LNCaP clone FGC (cell line): ENCODE measurements around the gene RIT2.

ENCODE experiments used
- DNase-seq: peaks from one replicate; pipeline ENCODE4 v3.0.0-alpha.2; 2011; ENCODE audit warnings: low read depth
- H3K4me3 ChIP-seq: 2 replicates; pipeline ENCODE4 v1.5.1; 2011; ENCODE audit warnings: mild to moderate bottlenecking, low read depth, low read length, control low read depth
- TF ChIP-seq, protein P1 (sequence below): IDR thresholded peaks from 2 replicates; pipeline ENCODE4 v1.5.1; 2012; ENCODE audit warnings: mild to moderate bottlenecking; ENCODE audit not compliant: control insufficient read depth, insufficient read depth; ENCODE audit errors: extremely low read depth

The RIT2 gene

DNA sequence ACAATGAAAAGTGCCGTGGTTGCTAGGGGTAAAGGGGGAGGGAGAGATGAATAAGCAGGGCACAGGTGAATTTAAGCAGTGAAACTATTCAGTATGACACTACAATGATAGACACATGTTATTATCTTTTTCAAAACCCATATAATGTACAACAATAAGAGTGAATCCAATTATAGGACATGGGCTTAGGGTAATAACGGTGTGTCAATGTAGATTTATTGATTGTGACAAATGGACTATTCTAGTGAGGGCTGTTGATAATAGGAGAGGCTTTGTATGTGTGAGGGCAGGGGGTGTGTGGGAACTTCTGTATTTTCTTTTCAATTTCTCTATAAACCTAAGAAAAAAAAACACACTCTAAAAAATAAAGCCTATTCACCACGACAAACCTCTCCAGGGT lies 223.8 kb downstream of the RIT2 start:
- TF ChIP-seq, protein P1, sequence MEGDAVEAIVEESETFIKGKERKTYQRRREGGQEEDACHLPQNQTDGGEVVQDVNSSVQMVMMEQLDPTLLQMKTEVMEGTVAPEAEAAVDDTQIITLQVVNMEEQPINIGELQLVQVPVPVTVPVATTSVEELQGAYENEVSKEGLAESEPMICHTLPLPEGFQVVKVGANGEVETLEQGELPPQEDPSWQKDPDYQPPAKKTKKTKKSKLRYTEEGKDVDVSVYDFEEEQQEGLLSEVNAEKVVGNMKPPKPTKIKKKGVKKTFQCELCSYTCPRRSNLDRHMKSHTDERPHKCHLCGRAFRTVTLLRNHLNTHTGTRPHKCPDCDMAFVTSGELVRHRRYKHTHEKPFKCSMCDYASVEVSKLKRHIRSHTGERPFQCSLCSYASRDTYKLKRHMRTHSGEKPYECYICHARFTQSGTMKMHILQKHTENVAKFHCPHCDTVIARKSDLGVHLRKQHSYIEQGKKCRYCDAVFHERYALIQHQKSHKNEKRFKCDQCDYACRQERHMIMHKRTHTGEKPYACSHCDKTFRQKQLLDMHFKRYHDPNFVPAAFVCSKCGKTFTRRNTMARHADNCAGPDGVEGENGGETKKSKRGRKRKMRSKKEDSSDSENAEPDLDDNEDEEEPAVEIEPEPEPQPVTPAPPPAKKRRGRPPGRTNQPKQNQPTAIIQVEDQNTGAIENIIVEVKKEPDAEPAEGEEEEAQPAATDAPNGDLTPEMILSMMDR, result no peak
- no peak for DNase-seq
- no peak overlapping the region for H3K4me3 ChIP-seq

- H3K4me3 ChIP-seq, result no peak overlapping the region
- TF ChIP-seq, protein P1, result no peak
- no peak for DNase-seq
Observed at GRCh38 chr18:42883169-42883568, 232.3 kb downstream of the RIT2 start.

DNA sequence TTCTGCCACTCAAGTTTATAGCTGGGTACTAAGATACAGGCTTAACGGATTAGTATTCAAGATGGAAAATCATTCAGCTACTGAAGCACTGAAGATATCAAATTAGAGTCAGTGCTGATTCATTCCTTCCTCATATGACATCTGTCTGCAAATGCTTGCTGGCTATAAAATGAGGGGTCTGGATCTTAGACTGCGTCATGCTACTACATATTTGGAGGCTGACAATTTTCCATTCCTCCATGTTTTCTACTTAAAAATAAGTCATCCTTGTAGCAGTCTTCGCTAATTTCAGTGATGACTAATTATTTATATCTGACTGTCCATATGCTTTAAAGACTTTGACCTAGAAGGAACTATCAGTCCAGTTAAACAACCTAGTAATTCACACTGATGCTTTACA lies 233.4 kb downstream of the RIT2 start:
- no peak for DNase-seq
- TF ChIP-seq, protein P1, result no peak

GRCh38 chr18:42872838-42873237 lies 242.6 kb downstream of the RIT2 start:
- no peak for DNase-seq
- no peak overlapping the region for H3K4me3 ChIP-seq
- TF ChIP-seq, protein P1, result no peak

More for the DNA sequence above, 233.4 kb downstream of the RIT2 start:
- no peak overlapping the region for H3K4me3 ChIP-seq

DNA sequence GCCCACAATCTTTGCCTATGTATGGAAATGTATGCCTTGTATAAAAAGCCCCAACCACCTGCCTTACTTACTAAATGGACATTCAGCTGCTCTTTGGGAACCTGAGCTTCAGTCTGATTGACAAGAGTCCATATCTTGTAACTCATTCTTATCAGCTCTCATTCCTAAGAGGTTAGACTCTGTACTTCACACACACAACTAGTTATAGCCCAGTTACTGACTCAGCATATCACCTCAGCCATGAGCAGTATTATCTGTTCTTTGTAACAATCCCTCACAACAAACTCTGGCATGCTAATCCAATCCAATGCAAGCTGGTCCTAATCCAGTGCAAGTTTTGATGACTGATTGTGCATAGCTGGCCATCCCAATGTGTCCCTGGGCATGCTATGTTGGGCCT lies 250.6 kb downstream of the RIT2 start:
- no peak overlapping the region for H3K4me3 ChIP-seq
- TF ChIP-seq, protein P1, result no peak
- DNase-seq, result no peak

- no peak for DNase-seq
- TF ChIP-seq, protein P1, result no peak
- no peak overlapping the region for H3K4me3 ChIP-seq
Observed at GRCh38 chr18:42861271-42861670, 254.2 kb downstream of the RIT2 start.

GRCh38 chr18:42860548-42860947 lies 254.9 kb downstream of the RIT2 start:
- no peak overlapping the region for H3K4me3 ChIP-seq
- TF ChIP-seq, protein P1, result no peak

More at GRCh38 chr18:42860548-42860947, 254.9 kb downstream of the RIT2 start:
- no peak for DNase-seq
